Stimulated activated CD4-positive, alpha-beta T cell treated with anti-CD3 and anti-CD28 coated beads, Interleukin-4, amount 100 ng/mL, for 4 hours (primary cell): ENCODE measurements around the gene NDC80.

Source experiments
- DNase-seq, 2 experiments: peaks; one replicate each; pipeline ENCODE4 v3.0.0-alpha.2; 2020

NDC80 gene

GRCh38 chr18:2564373-2564772, 7.0 kb upstream of the NDC80 start:
- no peak for DNase-seq

GRCh38 chr18:2568129-2568528, 3.2 kb upstream of the NDC80 start:
- DNase-seq, result no peak

- no peak for DNase-seq
Observed at GRCh38 chr18:2568605-2569004, 2.8 kb upstream of the NDC80 start.

- DNase-seq, result no peak
Observed at GRCh38 chr18:2569338-2570207, 1.8 kb upstream of the NDC80 start.

- peak; percentile 42 to 48 for DNase-seq
Observed at GRCh38 chr18:2570772-2571199, 571 bp upstream of the NDC80 start.

- DNase-seq, result no peak
Observed at GRCh38 chr18:2572171-2572569, 813 bp downstream of the NDC80 start.

GRCh38 chr18:2572892-2573291, 1.5 kb downstream of the NDC80 start:
- DNase-seq, result no peak

GRCh38 chr18:2573408-2573807, 2.1 kb downstream of the NDC80 start:
- DNase-seq, result no peak

- DNase-seq, result no peak
Observed at GRCh38 chr18:2587788-2588187, 16.4 kb downstream of the NDC80 start.

GRCh38 chr18:2588666-2589344, 17.4 kb downstream of the NDC80 start:
- no peak for DNase-seq

- DNase-seq, result no peak
Observed at GRCh38 chr18:2589345-2590068, 18.1 kb downstream of the NDC80 start.

GRCh38 chr18:2590303-2590702, 18.9 kb downstream of the NDC80 start:
- DNase-seq, result no peak

- DNase-seq, result no peak
Observed at GRCh38 chr18:2597639-2598038, 26.3 kb downstream of the NDC80 start.

GRCh38 chr18:2602844-2603243, 31.5 kb downstream of the NDC80 start:
- DNase-seq, result no peak

GRCh38 chr18:2606335-2606734, 35.0 kb downstream of the NDC80 start:
- DNase-seq, result no peak

GRCh38 chr18:2609604-2610003, 38.2 kb downstream of the NDC80 start:
- no peak for DNase-seq

GRCh38 chr18:2610549-2610948, 39.2 kb downstream of the NDC80 start:
- no peak for DNase-seq

- no peak for DNase-seq
Observed at GRCh38 chr18:2612996-2613395, 41.6 kb downstream of the NDC80 start.

- DNase-seq, result no peak
Observed at GRCh38 chr18:2617401-2617998, 46.1 kb downstream of the NDC80 start.

- no peak for DNase-seq
Observed at GRCh38 chr18:2618009-2618408, 46.7 kb downstream of the NDC80 start.

GRCh38 chr18:2625217-2625616, 53.9 kb downstream of the NDC80 start:
- DNase-seq, result no peak

- peak in 1 of 2 experiments; percentile 36 for DNase-seq
Observed at GRCh38 chr18:2627821-2628276, 56.5 kb downstream of the NDC80 start.

- DNase-seq, result no peak
Observed at GRCh38 chr18:2629003-2629402, 57.6 kb downstream of the NDC80 start.
